ENCODE results near the gene GPD1L. TPM values are rescaled to one million over a fixed set of nuclear protein-coding genes. Genes with fewer than 3 reads are reported as not detected.
"Not testable (repeated sequence)": the region's sequence is repeated elsewhere in the genome, so short reads cannot be mapped to it uniquely, and the experiment has no call there.

GPD1L gene
- polyA plus RNA-seq, 1 experiment: 6.0 TPM

GRCh38 chr3:32184187-32184730 lies 77.8 kb downstream of the GPD1L start:
- ChIA-PET POLR2A (no interaction called here), CTCF (no interaction called here)
- Histone ChIP-seq H3K9me3 (ENCODE audit: control insufficient read depth, insufficient read depth, low read length) (no peaks in the 10 kb centered on the region), H3K27ac (ENCODE audit: low read depth, low read length) (no peak overlapping the region), H3K4me3 (ENCODE audit: low read depth, low read length) (no peak overlapping the region), H3K27me3 (ENCODE audit: control insufficient read depth, insufficient read depth, low read length) (peaks cover 6% of the 10 kb centered on the region)
- no peak for DNase-seq (ENCODE audit: low read depth, low spot score)
- TF ChIP-seq CTCF (IDR thresholded peaks at IDR 0.05; ENCODE audit: low read depth, low read length): no peak

- Histone ChIP-seq H3K27ac (ENCODE audit: low read depth, low read length) (no peak overlapping the region), H3K9me3 (ENCODE audit: control insufficient read depth, insufficient read depth, low read length) (no peaks in the 10 kb centered on the region), H3K27me3 (ENCODE audit: control insufficient read depth, insufficient read depth, low read length) (peaks cover 2% of the 10 kb centered on the region), H3K4me3 (ENCODE audit: low read depth, low read length) (no peak overlapping the region)
- no peak for DNase-seq (ENCODE audit: low read depth, low spot score)
- ChIA-PET POLR2A (no interaction called here), CTCF (interaction anchor here (1.1 kb wide), 1 partner anchor 9 kb away, joined by 5 read pairs; no protein-coding TSS in a partner anchor)
- TF ChIP-seq CTCF (IDR thresholded peaks at IDR 0.05; ENCODE audit: low read depth, low read length): no peak
These were observed 79.7 kb downstream of the GPD1L start for GRCh38 chr3:32186097-32186496.

GRCh38 chr3:32186876-32187275 lies 80.5 kb downstream of the GPD1L start:
- Histone ChIP-seq H3K27me3 (ENCODE audit: control insufficient read depth, insufficient read depth, low read length) (no peaks in the 10 kb centered on the region), H3K4me3 (ENCODE audit: low read depth, low read length) (no peak overlapping the region), H3K9me3 (ENCODE audit: control insufficient read depth, insufficient read depth, low read length) (no peaks in the 10 kb centered on the region), H3K27ac (ENCODE audit: low read depth, low read length) (no peak overlapping the region)
- POLR2A ChIA-PET: no interaction called here
- no peak for DNase-seq (ENCODE audit: low read depth, low spot score)
- CTCF ChIA-PET: interaction anchor here (1.1 kb wide), 1 partner anchor 9 kb away, joined by 5 read pairs; no protein-coding TSS in a partner anchor
- TF ChIP-seq CTCF (IDR thresholded peaks at IDR 0.05; ENCODE audit: low read depth, low read length): no peak

- CTCF ChIA-PET: no interaction called here
- Histone ChIP-seq H3K9me3 (ENCODE audit: control insufficient read depth, insufficient read depth, low read length) (no peaks in the 10 kb centered on the region), H3K4me3 (ENCODE audit: low read depth, low read length) (no peak overlapping the region), H3K27ac (ENCODE audit: low read depth, low read length) (no peak overlapping the region), H3K27me3 (ENCODE audit: control insufficient read depth, insufficient read depth, low read length) (no peaks in the 10 kb centered on the region)
- no peak for DNase-seq (ENCODE audit: low read depth, low spot score)
- no peak for TF ChIP-seq CTCF (IDR thresholded peaks at IDR 0.05; ENCODE audit: low read depth, low read length)
- POLR2A ChIA-PET: no interaction called here
These were observed 83.3 kb downstream of the GPD1L start for GRCh38 chr3:32189693-32190092.

GRCh38 chr3:32190556-32190955 lies 84.1 kb downstream of the GPD1L start:
- POLR2A ChIA-PET; CTCF ChIA-PET; H3K27ac ChIP-seq (ENCODE audit: low read depth, low read length); H3K9me3 ChIP-seq (ENCODE audit: control insufficient read depth, insufficient read depth, low read length); DNase-seq (ENCODE audit: low read depth, low spot score); H3K27me3 ChIP-seq (ENCODE audit: control insufficient read depth, insufficient read depth, low read length); H3K4me3 ChIP-seq (ENCODE audit: low read depth, low read length): not testable (repeated sequence)

- POLR2A ChIA-PET: no interaction called here
- no peak for DNase-seq (ENCODE audit: low read depth, low spot score)
- CTCF ChIA-PET: no interaction called here
These were observed 86.7 kb downstream of the GPD1L start for GRCh38 chr3:32193101-32193500.

More at GRCh38 chr3:32193101-32193500, 86.7 kb downstream of the GPD1L start:
- no peak for TF ChIP-seq CTCF (IDR thresholded peaks at IDR 0.05; ENCODE audit: low read depth, low read length)
- Histone ChIP-seq H3K27me3 (ENCODE audit: control insufficient read depth, insufficient read depth, low read length) (no peaks in the 10 kb centered on the region), H3K27ac (ENCODE audit: low read depth, low read length) (no peak overlapping the region), H3K4me3 (ENCODE audit: low read depth, low read length) (no peak overlapping the region), H3K9me3 (ENCODE audit: control insufficient read depth, insufficient read depth, low read length) (no peaks in the 10 kb centered on the region)
